ENCODE results near the gene KCNN4. TPM values are rescaled to one million over a fixed set of nuclear protein-coding genes. Genes with fewer than 3 reads are reported as not detected.

The KCNN4 gene
- total RNA-seq, 1 experiment from 2014 or later = 3.0 TPM

- no TSS peak for BruUV-seq (replicated peaks)
- Mint-ChIP-seq H3K4me3 (ENCODE audit: unreplicated experiment) (no peak overlapping the region), H3K36me3 (ENCODE audit: insufficient read depth, unreplicated experiment) (peaks cover 72% of the 10 kb centered on the region), H3K27me3 (ENCODE audit: insufficient read depth, unreplicated experiment) (no peaks in the 10 kb centered on the region), H3K27ac (ENCODE audit: unreplicated experiment) (no peak overlapping the region), H3K9me3 (ENCODE audit: unreplicated experiment) (no peaks in the 10 kb centered on the region), H3K4me1 (ENCODE audit: low read depth, unreplicated experiment) (peaks cover 4% of the 10 kb centered on the region)
- no peak for DNase-seq
- Histone ChIP-seq H3K4me3 (ENCODE audit: low read depth, low read length) (no peak overlapping the region), H3K27me3 (replicated peaks; ENCODE audit: control insufficient read depth, insufficient read depth, low read length) (no peaks in the 10 kb centered on the region), H3K36me3 (ENCODE audit: control insufficient read depth, insufficient read depth, low read length) (peaks cover 16% of the 10 kb centered on the region), H3K4me1 (peaks cover 9% of the 10 kb centered on the region), H3K9me3 (no peaks in the 10 kb centered on the region)
- TF ChIP-seq CTCF (IDR thresholded peaks at IDR 0.05; ENCODE audit: insufficient read depth in 1 of 2, low read depth in 1 of 2, low read length in 1 of 2, severe bottlenecking in 1 of 2, unreplicated experiment in 1 of 2) = no peak
- ChIA-PET POLR2A (no interaction called here), CTCF (no interaction called here)
- intact Hi-C loops (cut with micrococcal nuclease; ENCODE audit: unreplicated experiment) = no loop called here
These were observed 39.5 kb downstream of the KCNN4 start for GRCh38 chr19:43741075-43741825.

GRCh38 chr19:43739439-43740235 is 41.1 kb downstream of the KCNN4 start:
- H3K36me3 Mint-ChIP-seq (ENCODE audit: insufficient read depth, unreplicated experiment) = peaks cover 77% of the 10 kb centered on the region

More at GRCh38 chr19:43739439-43740235, 41.1 kb downstream of the KCNN4 start:
- H3K4me1 ChIP-seq = peaks cover 9% of the 10 kb centered on the region
- peak overlapping the region; percentile 5 for H3K27ac Mint-ChIP-seq (ENCODE audit: unreplicated experiment)
- peaks cover 4% of the 10 kb centered on the region for H3K4me1 Mint-ChIP-seq (ENCODE audit: low read depth, unreplicated experiment)
- CTCF ChIA-PET = interaction anchor here (0.6 kb wide), 1 partner anchor 179 kb away, joined by 3 read pairs; no protein-coding TSS in a partner anchor
- BruUV-seq (replicated peaks) = no TSS peak
- no peak overlapping the region for H3K4me3 ChIP-seq (ENCODE audit: low read depth, low read length)
- no peaks in the 10 kb centered on the region for H3K27me3 ChIP-seq (replicated peaks; ENCODE audit: control insufficient read depth, insufficient read depth, low read length)
- no peak overlapping the region for H3K4me3 Mint-ChIP-seq (ENCODE audit: unreplicated experiment)
- no peaks in the 10 kb centered on the region for H3K9me3 Mint-ChIP-seq (ENCODE audit: unreplicated experiment)
- intact Hi-C loops (cut with micrococcal nuclease; ENCODE audit: unreplicated experiment) = no loop called here
- H3K36me3 ChIP-seq (ENCODE audit: control insufficient read depth, insufficient read depth, low read length) = peaks cover 15% of the 10 kb centered on the region
- POLR2A ChIA-PET = no interaction called here
- H3K27me3 Mint-ChIP-seq (ENCODE audit: insufficient read depth, unreplicated experiment) = no peaks in the 10 kb centered on the region
- TF ChIP-seq CTCF (IDR thresholded peaks at IDR 0.05; ENCODE audit: insufficient read depth in 1 of 2, low read depth in 1 of 2, low read length in 1 of 2, severe bottlenecking in 1 of 2, unreplicated experiment in 1 of 2) = no peak
- H3K9me3 ChIP-seq = no peaks in the 10 kb centered on the region
- DNase-seq = no peak
